Gastrocnemius medialis (tissue), 4 donors: ENCODE measurements around the gene FAM32A. TPM values are rescaled to one million over a fixed set of nuclear protein-coding genes. Genes with fewer than 3 reads are reported as not detected.

Source experiments
- ATAC-seq, 2 donors: fragments of 150-250 bp; one replicate each; pipeline ENCODE4 v1.9.1; 2016
- DNase-seq, 2 donors: peaks; one replicate each; pipeline ENCODE4 v3.0.0-alpha.2; 2019
- H3K27ac ChIP-seq, 4 donors: fragments of 200-600 bp; sonication (generic); 1 replicate in 1 of 4; 2 replicates in 3 of 4; pipeline ENCODE4 v1.5.1; 2016 to 2018; ENCODE audit warnings: mild to moderate bottlenecking in 2 of 4, moderate library complexity in 1 of 4
- H3K27me3 ChIP-seq, 3 donors: fragments of 200-600 bp; sonication (generic) in 2 of 3; 1 replicate in 1 of 3; 2 replicates in 2 of 3; pipeline versions ENCODE4 v1.5.1 to v1.6.0; 2016 to 2019; ENCODE audit warnings: mild to moderate bottlenecking in 1 of 3, moderate library complexity in 1 of 3
- H3K36me3 ChIP-seq, 2 donors: fragments of 200-600 bp; sonication (generic) in 1 of 2; one replicate each; pipeline ENCODE4 v1.5.1; 2017 to 2018
- H3K4me1 ChIP-seq, 2 donors: fragments of 200-600 bp; sonication (generic) in 1 of 2; one replicate each; pipeline ENCODE4 v1.5.1; 2016 to 2017; ENCODE audit warnings: mild to moderate bottlenecking in 2 of 2
- H3K4me3 ChIP-seq, 4 donors: fragments of 200-600 bp; sonication (generic) in 3 of 4; 1 replicate in 1 of 4; 2 replicates in 3 of 4; pipeline ENCODE4 v1.5.1; 2016 to 2019; ENCODE audit warnings: mild to moderate bottlenecking in 2 of 4
- H3K9me3 ChIP-seq, 3 donors: fragments of 200-600 bp; sonication (generic) in 2 of 3; 1 replicate in 1 of 3; 2 replicates in 2 of 3; pipeline ENCODE4 v1.5.1; 2016 to 2019
- CTCF ChIP-seq, 5 experiments: fragments of 450-650 bp in 3 of 5; fragments of 200-600 bp in 2 of 5; sonication (generic) in 2 of 5; IDR thresholded peaks in 4 of 5; conservative IDR thresholded peaks in 1 of 5; 1 replicate in 4 of 5; 2 replicates in 1 of 5; pipeline ENCODE4 v1.5.1; 2016 to 2019; ENCODE audit warnings: antibody characterized with exemption in 5 of 5, mild to moderate bottlenecking in 3 of 5, moderate library complexity in 3 of 5
- POLR2A ChIP-seq, 2 donors: fragments of 450-650 bp; IDR thresholded peaks; one replicate each; pipeline ENCODE4 v1.6.1; 2017; ENCODE audit warnings: antibody characterized with exemption in 2 of 2, mild to moderate bottlenecking in 2 of 2, moderate library complexity in 2 of 2
- in situ Hi-C, 4 donors: fragments of 200-750 bp; cut with MboI; loops; one replicate each; pipeline versions ENCODE4 v1.15.0 to v1.8.0; 2017; ENCODE audit warnings: low sequenced_read_pairs in 4 of 4
- intact Hi-C: fragments of 100-400 bp; cut with DNase I; formaldehyde crosslinking; loops from one replicate; pipeline ENCODE4 v1.15.1; 2023; ENCODE audit warnings: low total_unique reads
- total RNA-seq, 4 donors: library from RNA; depleted of rRNA; stranded (reverse); fragments of >200 nt; gene quantifications; one replicate each; pipeline versions ENCODE4 v1.1.0 to v1.2.3, GENCODE V29; 2016

FAM32A gene
- total RNA-seq, 4 donors from 2014 or later, result 57.2 to 72.3 (median 63.6) TPM

- Histone ChIP-seq H3K36me3 (peaks cover 0 to 39% of the 10 kb centered on the region in 2 donors), H3K4me3 (no peak overlapping the region), H3K27me3 (no peaks in the 10 kb centered on the region), H3K9me3 (peaks cover 0 to 15% (median 0%) of the 10 kb centered on the region in 3 donors), H3K27ac (no peak overlapping the region), H3K4me1 (no peaks in the 10 kb centered on the region)
- TF ChIP-seq POLR2A (IDR thresholded peaks at IDR 0.05), result no peak
- TF ChIP-seq CTCF (IDR thresholded peaks at IDR 0.05 in 4 of 5, conservative IDR thresholded peaks at IDR 0.05 in 1 of 5), result no peak
- no peak for ATAC-seq
- in situ Hi-C loops (loop anchor here in 1 of 4 donors (25.0 kb wide), 1 partner anchor 293 kb away; no protein-coding TSS in a partner anchor), intact Hi-C loops (no loop called here)
- DNase-seq, result no peak
Observed at GRCh38 chr19:16218851-16219250, 33.6 kb downstream of the FAM32A start.

DNA sequence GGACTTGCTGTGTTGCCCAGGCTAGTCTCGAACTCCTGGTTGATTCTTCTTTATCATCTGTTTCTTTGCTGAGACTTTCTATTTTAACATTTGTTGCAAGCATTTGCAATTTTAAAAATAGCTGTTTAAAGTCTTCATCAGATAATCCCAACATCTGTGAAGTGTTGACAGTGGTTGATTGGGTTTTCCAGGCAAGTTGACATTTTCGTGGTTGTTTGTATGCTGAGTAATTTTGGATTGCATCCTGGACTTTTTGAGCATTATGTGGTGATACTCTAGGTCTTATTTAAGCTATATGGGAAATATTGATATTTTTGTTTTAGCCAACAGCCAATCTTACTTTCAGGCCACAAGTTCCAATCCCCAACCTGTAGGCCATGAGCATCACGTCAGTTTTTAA is 37.6 kb downstream of the FAM32A start:
- ATAC-seq (no peak), DNase-seq (no peak)
- Histone ChIP-seq H3K9me3 (peaks cover 0 to 15% (median 0%) of the 10 kb centered on the region in 3 donors), H3K4me3 (no peak overlapping the region), H3K27ac (no peak overlapping the region), H3K36me3 (peaks cover 0 to 75% of the 10 kb centered on the region in 2 donors), H3K27me3 (no peaks in the 10 kb centered on the region), H3K4me1 (no peaks in the 10 kb centered on the region)
- in situ Hi-C loops (loop anchor here in 1 of 4 donors (25.0 kb wide), 1 partner anchor 289 kb away; no protein-coding TSS in a partner anchor), intact Hi-C loops (no loop called here)
- TF ChIP-seq POLR2A (IDR thresholded peaks at IDR 0.05) (no peak), CTCF (IDR thresholded peaks at IDR 0.05 in 4 of 5, conservative IDR thresholded peaks at IDR 0.05 in 1 of 5) (no peak)

GRCh38 chr19:16223746-16224145 is 38.5 kb downstream of the FAM32A start:
- DNase-seq, result no peak
- Histone ChIP-seq H3K4me3 (no peak overlapping the region), H3K4me1 (no peaks in the 10 kb centered on the region), H3K27ac (no peak overlapping the region), H3K9me3 (peaks cover 0 to 15% (median 0%) of the 10 kb centered on the region in 3 donors), H3K27me3 (no peaks in the 10 kb centered on the region), H3K36me3 (peaks cover 0 to 85% of the 10 kb centered on the region in 2 donors)
- in situ Hi-C loops (loop anchor here in 1 of 4 donors (25.0 kb wide), 1 partner anchor 289 kb away; no protein-coding TSS in a partner anchor), intact Hi-C loops (no loop called here)
- TF ChIP-seq POLR2A (IDR thresholded peaks at IDR 0.05), result no peak
- TF ChIP-seq CTCF (IDR thresholded peaks at IDR 0.05 in 4 of 5, conservative IDR thresholded peaks at IDR 0.05 in 1 of 5), result no peak
- ATAC-seq, result no peak

DNA sequence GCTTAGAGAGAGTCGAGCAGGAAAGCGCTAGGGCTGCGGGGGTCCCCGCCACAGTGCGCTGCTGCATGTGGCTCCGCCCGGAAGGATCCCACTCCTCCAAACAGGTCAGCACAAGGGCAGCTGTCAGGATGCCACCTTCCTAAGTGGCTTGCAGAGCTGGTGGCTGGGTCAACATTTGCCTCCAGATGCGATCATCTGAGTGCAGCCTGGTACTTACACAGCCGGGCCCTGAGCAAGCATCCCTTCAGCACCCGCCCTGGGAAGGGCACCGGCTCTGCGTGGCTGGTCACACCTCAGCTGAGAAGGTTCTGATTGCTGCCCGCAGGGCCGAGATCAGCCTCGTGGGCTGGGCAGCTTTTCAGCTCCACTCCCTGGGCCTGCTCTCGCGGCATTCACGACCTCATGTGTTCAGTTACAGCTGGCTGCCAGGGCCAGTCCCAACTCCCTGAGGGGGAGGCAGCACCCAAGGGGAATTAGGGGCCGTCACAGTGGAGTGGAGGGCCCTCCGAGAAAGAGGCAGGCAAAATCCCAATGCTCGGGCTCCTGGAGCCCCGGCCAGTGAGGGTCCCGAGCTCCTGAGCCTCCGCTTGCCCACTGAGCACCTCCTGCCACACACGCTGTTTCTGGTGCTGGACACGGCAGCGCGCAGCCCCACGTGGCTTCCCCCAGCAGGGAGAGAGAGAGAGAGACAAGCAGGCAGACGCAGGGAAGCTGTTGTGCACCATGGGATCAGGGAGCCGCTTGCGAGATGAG is 39.3 kb downstream of the FAM32A start:
- no peak for DNase-seq
- Histone ChIP-seq H3K4me1 (no peaks in the 10 kb centered on the region), H3K27ac (no peak overlapping the region), H3K4me3 (no peak overlapping the region), H3K36me3 (peaks cover 0 to 92% of the 10 kb centered on the region in 2 donors), H3K27me3 (no peaks in the 10 kb centered on the region), H3K9me3 (peaks cover 0 to 15% (median 0%) of the 10 kb centered on the region in 3 donors)
- no peak for ATAC-seq
- in situ Hi-C loops, result loop anchor here in 2 of 4 donors (25.0 kb wide), 2 partner anchors 288 to 313 kb away; partner anchors contain the start of gene CHERP (in 1 of the 2)
- intact Hi-C loops, result no loop called here
- TF ChIP-seq POLR2A (IDR thresholded peaks at IDR 0.05) (no peak), CTCF (IDR thresholded peaks at IDR 0.05 in 4 of 5, conservative IDR thresholded peaks at IDR 0.05 in 1 of 5) (no peak)
